Glutamatergic neuron (in vitro differentiated cells): ENCODE data around the gene TANC1. TPM values are rescaled to one million over a fixed set of nuclear protein-coding genes. Genes with fewer than 3 reads are reported as not detected.

Experiments used
- DNase-seq: peaks from one replicate; pipeline ENCODE4 v3.0.0; 2022
- H3K27ac Mint-ChIP-seq: one replicate; pipeline ENCODE4 v1.8.0; 2020; ENCODE audit warnings: mild to moderate bottlenecking, mixed read lengths, inconsistent platforms; ENCODE audit not compliant: unreplicated experiment
- H3K27me3 Mint-ChIP-seq: one replicate; pipeline ENCODE4 v1.8.0; 2020; ENCODE audit warnings: mild to moderate bottlenecking, moderate library complexity, mixed read lengths, inconsistent platforms; ENCODE audit not compliant: unreplicated experiment
- H3K36me3 Mint-ChIP-seq: one replicate; pipeline ENCODE4 v1.8.0; 2020; ENCODE audit warnings: mild to moderate bottlenecking, mixed read lengths, inconsistent platforms; ENCODE audit not compliant: unreplicated experiment
- H3K4me1 Mint-ChIP-seq: one replicate; pipeline ENCODE4 v1.8.0; 2020; ENCODE audit warnings: mild to moderate bottlenecking, low read depth, mixed read lengths, inconsistent platforms; ENCODE audit not compliant: unreplicated experiment
- H3K4me3 Mint-ChIP-seq: one replicate; pipeline ENCODE4 v1.8.0; 2020; ENCODE audit warnings: mild to moderate bottlenecking, mixed read lengths, inconsistent platforms; ENCODE audit not compliant: unreplicated experiment
- H3K9me3 Mint-ChIP-seq: one replicate; pipeline ENCODE4 v1.8.0; 2020; ENCODE audit warnings: mild to moderate bottlenecking, moderate library complexity, mixed read lengths, inconsistent platforms; ENCODE audit not compliant: unreplicated experiment
- CTCF ChIP-seq: fragments of 200-600 bp; sonication (generic); IDR thresholded peaks from one replicate; pipeline ENCODE4 v1.5.0; 2021; ENCODE audit not compliant: partially characterized antibody, unreplicated experiment
- total RNA-seq: library from RNA; stranded (reverse); fragmentation: NEBNext Ultra II Directional; extraction: Animal tissue kit (Norgen Biotek cat#: 25700); gene quantifications from one replicate; pipeline ENCODE4 v1.2.1, GENCODE V29; 2021; ENCODE audit not compliant: unreplicated experiment

Gene TANC1
- total RNA-seq, 1 donor from 2014 or later: 14.9 TPM

DNA sequence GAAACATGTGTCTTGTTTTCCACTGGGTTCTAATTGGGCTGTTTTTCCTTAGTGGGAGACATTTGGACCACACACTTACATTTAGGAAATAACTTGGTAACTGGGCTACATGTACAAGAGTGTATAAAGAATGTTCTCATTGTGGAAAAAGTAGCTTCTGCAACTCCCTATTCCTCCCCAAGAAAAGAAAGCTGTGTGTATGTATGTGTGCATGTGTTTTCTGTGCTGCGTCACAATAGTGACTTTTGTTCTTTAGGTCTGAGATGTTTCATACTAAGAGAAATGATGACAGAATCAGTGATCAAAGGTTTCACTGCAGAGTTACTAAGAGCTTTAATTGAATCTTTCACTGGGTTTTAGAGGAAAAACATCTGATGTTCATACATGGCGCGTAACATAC, 82.7 kb downstream of the TANC1 start:
- peaks cover 3% of the 10 kb centered on the region for H3K9me3 Mint-ChIP-seq
- H3K27ac Mint-ChIP-seq: no peak overlapping the region
- no peak overlapping the region for H3K4me3 Mint-ChIP-seq
- no peak for TF ChIP-seq CTCF
- DNase-seq: no peak
- H3K36me3 Mint-ChIP-seq: no peaks in the 10 kb centered on the region
- peaks cover 12% of the 10 kb centered on the region for H3K4me1 Mint-ChIP-seq
- H3K27me3 Mint-ChIP-seq: peaks cover 2% of the 10 kb centered on the region

GRCh38 chr2:159051661-159052060, 83.2 kb downstream of the TANC1 start:
- H3K27ac Mint-ChIP-seq: no peak overlapping the region
- peaks cover 12% of the 10 kb centered on the region for H3K4me1 Mint-ChIP-seq

GRCh38 chr2:159052157-159052601, 83.7 kb downstream of the TANC1 start:
- peaks cover 3% of the 10 kb centered on the region for H3K9me3 Mint-ChIP-seq
- H3K4me3 Mint-ChIP-seq: no peak overlapping the region
- no peak for DNase-seq
- TF ChIP-seq CTCF: no peak
- no peak overlapping the region for H3K27ac Mint-ChIP-seq
- no peaks in the 10 kb centered on the region for H3K36me3 Mint-ChIP-seq
- peaks cover 13% of the 10 kb centered on the region for H3K4me1 Mint-ChIP-seq
- peaks cover 2% of the 10 kb centered on the region for H3K27me3 Mint-ChIP-seq

More at GRCh38 chr2:159051661-159052060, 83.2 kb downstream of the TANC1 start:
- H3K27me3 Mint-ChIP-seq: peaks cover 2% of the 10 kb centered on the region
- H3K36me3 Mint-ChIP-seq: no peaks in the 10 kb centered on the region
- TF ChIP-seq CTCF: no peak
- H3K9me3 Mint-ChIP-seq: peaks cover 3% of the 10 kb centered on the region
- H3K4me3 Mint-ChIP-seq: no peak overlapping the region
- no peak for DNase-seq

DNA sequence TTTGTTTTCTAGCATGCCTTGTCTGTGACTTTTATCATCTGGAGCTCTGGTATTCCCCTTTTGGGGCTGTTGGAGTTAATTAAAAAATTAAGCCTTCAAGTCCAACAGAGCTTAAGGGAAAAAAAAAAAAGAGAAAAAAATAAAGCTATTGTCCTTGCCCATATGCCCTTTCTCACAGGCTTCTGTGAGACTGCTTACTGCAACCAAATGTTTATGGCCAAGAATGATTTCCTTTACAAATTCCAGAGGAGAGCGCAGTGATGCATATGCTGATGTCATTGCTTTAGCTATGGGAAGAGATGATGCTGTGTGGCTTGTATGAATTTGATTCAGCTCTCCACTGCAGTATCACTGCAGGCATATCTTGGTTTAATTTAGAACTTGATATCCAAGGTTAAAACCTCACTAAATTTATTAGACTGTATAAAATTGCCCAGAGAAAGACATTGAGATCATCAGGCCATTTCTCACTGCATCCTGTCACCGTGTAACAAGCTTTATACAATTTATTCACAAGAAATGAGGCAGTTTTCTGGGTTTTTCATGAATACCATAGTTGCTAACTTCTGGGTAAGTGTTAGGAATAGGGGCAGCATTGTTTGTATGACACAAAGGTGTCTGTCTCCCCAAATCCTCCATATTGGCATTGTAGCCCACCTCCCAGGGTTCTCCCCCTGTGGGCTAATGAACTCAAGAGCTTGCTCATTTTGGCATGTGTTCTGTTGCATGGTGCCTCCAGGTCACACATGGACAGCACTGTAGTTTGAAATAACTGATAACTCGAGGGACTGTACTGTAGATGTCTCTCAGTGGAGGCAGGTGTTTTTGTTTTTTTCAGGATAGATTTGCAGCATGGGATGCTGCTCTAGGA, 85.0 kb downstream of the TANC1 start:
- peaks cover 2% of the 10 kb centered on the region for H3K27me3 Mint-ChIP-seq
- H3K4me1 Mint-ChIP-seq: peaks cover 6% of the 10 kb centered on the region
- DNase-seq: no peak
- no peaks in the 10 kb centered on the region for H3K36me3 Mint-ChIP-seq
- TF ChIP-seq CTCF: no peak
- no peak overlapping the region for H3K27ac Mint-ChIP-seq
- peaks cover 3% of the 10 kb centered on the region for H3K9me3 Mint-ChIP-seq
- H3K4me3 Mint-ChIP-seq: no peak overlapping the region

- DNase-seq: no peak
- no peak overlapping the region for H3K27ac Mint-ChIP-seq
- no peak overlapping the region for H3K4me3 Mint-ChIP-seq
- H3K36me3 Mint-ChIP-seq: no peaks in the 10 kb centered on the region
- peaks cover 3% of the 10 kb centered on the region for H3K9me3 Mint-ChIP-seq
- peaks cover 2% of the 10 kb centered on the region for H3K27me3 Mint-ChIP-seq
- peaks cover 6% of the 10 kb centered on the region for H3K4me1 Mint-ChIP-seq
- no peak for TF ChIP-seq CTCF
These were observed 85.5 kb downstream of the TANC1 start for GRCh38 chr2:159054032-159054334.
